Left ventricle myocardium inferior (tissue), 1 donor: ENCODE data around the gene FABP3. TPM values are rescaled to one million over a fixed set of nuclear protein-coding genes. Genes with fewer than 3 reads are reported as not detected.
A peak's percentile ranks its signal among the peaks of the same experiment; 100 is the strongest.

ENCODE experiments used
- DNase-seq: peaks from one replicate; pipeline ENCODE4 v3.0.0-alpha.2; 2020
- H3K27ac ChIP-seq: fragments of 200-600 bp; replicated peaks from 2 replicates; pipeline ENCODE4 v1.8.0; 2021
- H3K27me3 ChIP-seq: fragments of 200-600 bp; 2 replicates; pipeline ENCODE4 v1.8.0; 2021; ENCODE audit warnings: low read depth
- H3K36me3 ChIP-seq: fragments of 200-600 bp; 2 replicates; pipeline ENCODE4 v1.8.0; 2021
- H3K4me1 ChIP-seq: fragments of 200-600 bp; 2 replicates; pipeline ENCODE4 v1.8.0; 2021
- H3K4me3 ChIP-seq: fragments of 200-600 bp; 2 replicates; pipeline ENCODE4 v1.8.0; 2021; ENCODE audit warnings: mild to moderate bottlenecking, moderate library complexity
- H3K9me3 ChIP-seq: fragments of 200-600 bp; replicated peaks from 2 replicates; pipeline ENCODE4 v1.8.0; 2021
- CTCF ChIP-seq: fragments of 200-600 bp; IDR thresholded peaks from 2 replicates; pipeline ENCODE4 v1.8.0; 2021; ENCODE audit warnings: antibody characterized with exemption, mild to moderate bottlenecking, borderline replicate concordance
- intact Hi-C: fragments of 100-400 bp; cut with micrococcal nuclease; formaldehyde crosslinking; loops from one replicate; pipeline ENCODE4 v1.11.0; 2022
- total RNA-seq: library from RNA; stranded (reverse); fragmentation: NEBNext Ultra II Directional; extraction: Animal tissue kit (Norgen Biotek cat#: 25700); gene quantifications from one replicate; pipeline ENCODE4 v1.2.1, GENCODE V29; 2021
- donor health status: DM: no; HTN: yes; CAD: no; lungs with severe emphysema.

The FABP3 gene
- total RNA-seq, 1 donor from 2014 or later: 4,737 TPM

GRCh38 chr1:31345635-31346034, 27.2 kb downstream of the FABP3 start:
- DNase-seq: no peak
- Histone ChIP-seq H3K4me1 (no peaks in the 10 kb centered on the region), H3K9me3 (no peaks in the 10 kb centered on the region), H3K4me3 (no peak overlapping the region), H3K27me3 (no peaks in the 10 kb centered on the region), H3K36me3 (peaks cover 52% of the 10 kb centered on the region), H3K27ac (no peak overlapping the region)
- intact Hi-C loops: no loop called here
- TF ChIP-seq CTCF: no peak

DNA sequence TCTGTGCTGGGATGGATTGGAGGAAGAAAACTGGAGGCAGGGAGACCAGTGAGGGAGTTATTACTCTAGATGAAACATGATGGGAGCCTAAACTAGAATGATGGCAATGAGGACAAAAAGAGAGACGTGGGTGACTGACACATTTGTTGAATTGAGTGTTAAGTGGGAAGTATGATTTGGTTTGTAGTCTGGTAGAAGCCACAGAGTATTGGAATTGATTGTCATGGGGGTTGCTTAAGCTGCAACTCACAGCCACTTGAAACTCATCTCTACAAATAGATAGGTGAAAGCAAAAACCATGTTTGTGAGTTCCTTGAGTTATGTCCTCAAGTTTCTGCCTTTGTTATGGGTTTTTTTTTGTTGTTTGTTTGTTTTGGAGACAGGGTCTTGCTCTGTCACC, 28.4 kb downstream of the FABP3 start:
- H3K4me3 ChIP-seq: no peak overlapping the region
- intact Hi-C loops: no loop called here
- no peak for DNase-seq
- H3K4me1 ChIP-seq: no peaks in the 10 kb centered on the region
- no peak overlapping the region for H3K27ac ChIP-seq
- H3K36me3 ChIP-seq: peaks cover 46% of the 10 kb centered on the region
- no peaks in the 10 kb centered on the region for H3K27me3 ChIP-seq
- no peaks in the 10 kb centered on the region for H3K9me3 ChIP-seq
- TF ChIP-seq CTCF: no peak

GRCh38 chr1:31336687-31337467, 36.0 kb downstream of the FABP3 start:
- Histone ChIP-seq H3K4me3 (no peak overlapping the region), H3K36me3 (peaks cover 25% of the 10 kb centered on the region), H3K27ac (no peak overlapping the region), H3K9me3 (no peaks in the 10 kb centered on the region), H3K4me1 (no peaks in the 10 kb centered on the region), H3K27me3 (no peaks in the 10 kb centered on the region)
- no peak for TF ChIP-seq CTCF
- no peak for DNase-seq
- intact Hi-C loops: loop anchor here (10.0 kb wide), 1 partner anchor 152 kb away; no protein-coding TSS in a partner anchor

GRCh38 chr1:31335007-31335406, 37.9 kb downstream of the FABP3 start:
- no peaks in the 10 kb centered on the region for H3K9me3 ChIP-seq
- no peaks in the 10 kb centered on the region for H3K4me1 ChIP-seq
- no peaks in the 10 kb centered on the region for H3K27me3 ChIP-seq
- peak; percentile 61 for TF ChIP-seq CTCF
- peaks cover 25% of the 10 kb centered on the region for H3K36me3 ChIP-seq
- no peak overlapping the region for H3K27ac ChIP-seq
- no peak overlapping the region for H3K4me3 ChIP-seq
- intact Hi-C loops: loop anchor here (10.0 kb wide), 1 partner anchor 150 kb away; no protein-coding TSS in a partner anchor
- DNase-seq: no peak

- H3K4me3 ChIP-seq: no peak overlapping the region
- peaks cover 11% of the 10 kb centered on the region for H3K4me1 ChIP-seq
- no peak for TF ChIP-seq CTCF
- H3K9me3 ChIP-seq: no peaks in the 10 kb centered on the region
- peaks cover 3% of the 10 kb centered on the region for H3K36me3 ChIP-seq
- no peaks in the 10 kb centered on the region for H3K27me3 ChIP-seq
- no peak overlapping the region for H3K27ac ChIP-seq
- intact Hi-C loops: no loop called here
- no peak for DNase-seq
These were observed 45.5 kb downstream of the FABP3 start for GRCh38 chr1:31327381-31327780.
